ENCODE measurements around the gene FGGY. TPM values are rescaled to one million over a fixed set of nuclear protein-coding genes. Genes with fewer than 3 reads are reported as not detected.

FGGY gene
- total RNA-seq, 1 donor from 2014 or later, result 31.2 TPM

DNA sequence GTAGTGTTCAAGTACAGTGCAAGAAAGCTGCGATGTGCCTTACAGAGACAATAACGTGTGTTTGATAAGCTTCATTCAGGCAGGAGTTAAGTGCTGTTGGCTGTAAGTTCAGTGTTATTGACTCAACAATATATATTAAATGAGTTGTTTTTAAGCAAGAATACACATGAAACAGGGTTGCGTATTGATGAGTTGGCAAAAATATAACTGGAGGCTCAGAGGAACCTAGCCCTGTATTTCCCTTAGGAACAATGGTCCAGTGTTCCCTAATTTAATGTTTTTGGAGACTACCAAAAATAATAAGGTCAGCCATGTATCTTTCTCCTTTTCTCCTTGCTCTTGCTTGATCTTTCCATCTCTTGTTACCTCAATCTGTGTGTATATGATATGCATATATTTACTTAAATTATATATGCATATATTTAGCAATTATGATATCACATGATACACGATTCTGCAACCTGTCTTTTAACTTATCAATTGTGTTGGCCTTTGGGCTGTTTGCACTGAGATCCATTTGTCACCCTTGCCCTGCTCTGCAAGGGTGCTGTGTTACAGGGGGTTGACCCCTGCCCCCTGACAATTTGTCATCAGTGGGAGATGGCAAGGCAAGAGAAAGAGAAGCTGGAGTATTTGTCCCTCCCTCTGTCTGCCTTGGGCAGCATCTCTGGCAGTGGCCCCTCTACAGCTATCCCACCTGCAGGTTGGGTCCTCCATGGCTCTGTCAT, 109.7 kb downstream of the FGGY start:
- no peak for TF ChIP-seq CTCF (IDR thresholded peaks at IDR 0.05; ENCODE audit: borderline replicate concordance)
- no peak overlapping the region for H3K4me3 ChIP-seq
- intact Hi-C loops (cut with micrococcal nuclease), result no loop called here
- no peaks in the 10 kb centered on the region for H3K27me3 ChIP-seq (ENCODE audit: low read depth)
- no peaks in the 10 kb centered on the region for H3K36me3 ChIP-seq
- peaks cover 7% of the 10 kb centered on the region for H3K9me3 ChIP-seq (replicated peaks)
- no peak overlapping the region for H3K27ac ChIP-seq (replicated peaks)
- no peak for DNase-seq
- H3K4me1 ChIP-seq, result no peaks in the 10 kb centered on the region

DNA sequence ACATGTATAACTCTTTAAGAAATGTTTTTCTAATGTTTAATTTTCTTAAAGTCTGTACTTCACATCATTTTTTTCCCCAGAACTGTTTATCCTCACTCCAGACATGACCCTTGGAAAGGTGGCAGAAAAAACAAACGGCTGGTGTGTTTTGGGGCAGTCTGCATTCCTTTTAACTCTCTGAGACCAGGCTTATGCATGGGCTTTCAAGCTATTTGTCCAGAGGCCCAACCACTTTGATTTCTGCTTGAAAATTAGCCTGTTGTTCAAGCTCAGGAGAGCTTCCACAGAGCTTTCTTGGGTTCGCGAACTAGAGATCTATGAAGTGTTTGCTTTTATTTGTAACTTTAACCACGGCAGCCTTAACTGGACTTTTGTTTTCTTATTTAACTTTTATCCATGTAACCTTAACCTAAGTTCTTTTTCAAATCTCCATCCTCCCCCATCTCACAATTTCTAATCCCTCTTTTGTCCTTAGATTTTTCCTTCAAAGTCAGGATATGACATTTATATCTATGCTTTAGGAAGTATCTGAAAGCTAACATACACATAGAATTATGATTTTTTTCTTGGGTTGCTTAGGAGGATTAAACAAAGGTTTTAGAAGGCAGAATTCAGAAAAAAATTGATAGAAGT, 111.8 kb downstream of the FGGY start:
- peaks cover 7% of the 10 kb centered on the region for H3K4me1 ChIP-seq
- no peak for DNase-seq
- H3K4me3 ChIP-seq, result no peak overlapping the region
- TF ChIP-seq CTCF (IDR thresholded peaks at IDR 0.05; ENCODE audit: borderline replicate concordance), result no peak
- peaks cover 7% of the 10 kb centered on the region for H3K9me3 ChIP-seq (replicated peaks)
- no peaks in the 10 kb centered on the region for H3K27me3 ChIP-seq (ENCODE audit: low read depth)
- H3K36me3 ChIP-seq, result no peaks in the 10 kb centered on the region
- no peak overlapping the region for H3K27ac ChIP-seq (replicated peaks)
- intact Hi-C loops (cut with micrococcal nuclease), result no loop called here

DNA sequence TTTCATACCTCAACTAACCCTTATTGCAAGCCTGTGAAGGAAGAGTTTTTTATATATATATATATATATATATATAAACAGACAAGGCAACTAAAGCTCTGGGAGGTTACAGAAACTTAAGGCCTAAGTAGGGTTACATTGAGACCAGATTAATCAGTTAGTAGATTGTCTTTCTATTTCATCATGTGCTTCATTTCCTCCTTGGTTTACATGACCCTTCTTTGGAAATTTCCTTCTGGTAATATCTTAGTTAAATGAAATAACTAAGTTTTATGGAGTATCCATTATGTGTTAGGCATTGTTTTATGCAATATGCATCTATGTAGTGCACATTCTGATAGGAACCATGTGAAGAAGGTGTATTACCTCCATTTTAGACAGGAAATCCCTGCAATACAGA, 112.7 kb downstream of the FGGY start:
- intact Hi-C loops (cut with micrococcal nuclease), result no loop called here
- Histone ChIP-seq H3K36me3 (no peaks in the 10 kb centered on the region), H3K27ac (replicated peaks) (no peak overlapping the region), H3K9me3 (replicated peaks) (peaks cover 7% of the 10 kb centered on the region), H3K27me3 (ENCODE audit: low read depth) (no peaks in the 10 kb centered on the region), H3K4me3 (no peak overlapping the region), H3K4me1 (peaks cover 7% of the 10 kb centered on the region)
- no peak for DNase-seq
- TF ChIP-seq CTCF (IDR thresholded peaks at IDR 0.05; ENCODE audit: borderline replicate concordance), result no peak

GRCh38 chr1:59409986-59410385, 113.1 kb downstream of the FGGY start:
- TF ChIP-seq CTCF (IDR thresholded peaks at IDR 0.05; ENCODE audit: borderline replicate concordance), result no peak
- intact Hi-C loops (cut with micrococcal nuclease), result no loop called here
- no peak for DNase-seq
- Histone ChIP-seq H3K27me3 (ENCODE audit: low read depth) (no peaks in the 10 kb centered on the region), H3K9me3 (replicated peaks) (peaks cover 7% of the 10 kb centered on the region), H3K36me3 (no peaks in the 10 kb centered on the region), H3K27ac (replicated peaks) (no peak overlapping the region), H3K4me1 (peaks cover 7% of the 10 kb centered on the region), H3K4me3 (no peak overlapping the region)

GRCh38 chr1:59410457-59410856, 113.6 kb downstream of the FGGY start:
- Histone ChIP-seq H3K4me3 (no peak overlapping the region), H3K4me1 (peaks cover 7% of the 10 kb centered on the region), H3K27ac (replicated peaks) (no peak overlapping the region), H3K27me3 (ENCODE audit: low read depth) (no peaks in the 10 kb centered on the region), H3K9me3 (replicated peaks) (peaks cover 7% of the 10 kb centered on the region), H3K36me3 (no peaks in the 10 kb centered on the region)
- DNase-seq, result no peak
- TF ChIP-seq CTCF (IDR thresholded peaks at IDR 0.05; ENCODE audit: borderline replicate concordance), result no peak
- intact Hi-C loops (cut with micrococcal nuclease), result no loop called here

All from left ventricle myocardium inferior (tissue), 1 donor.